H1 (cell line): Measurements from ENCODE around the gene ELL2. TPM values are rescaled to one million over a fixed set of nuclear protein-coding genes. Genes with fewer than 3 reads are reported as not detected.

Experiments
- CBX8 ChIP-seq: fragments of 300-800, 300-1000 bp; sonication (generic); IDR thresholded peaks from 2 replicates; pipeline ENCODE4 v1.7.1; 2016; ENCODE audit warnings: low read depth, low read length, borderline replicate concordance
- RNF2 ChIP-seq: fragments of 200-900, 300-1000 bp; sonication (generic); IDR thresholded peaks from 2 replicates; pipeline ENCODE4 v1.7.1; 2016; ENCODE audit warnings: borderline replicate concordance, low read depth, mild to moderate bottlenecking, antibody characterized with exemption, low read length; ENCODE audit not compliant: poor library complexity, severe bottlenecking; ENCODE audit errors: missing control alignments
- polyA plus RNA-seq, 7 experiments: library from polyadenylated mRNA; depleted of rRNA in 3 of 7; stranded (reverse) in 5 of 7; unstranded in 2 of 7; fragments of >200 nt in 5 of 7; fragments of 200-250 nt in 2 of 7; gene quantifications; 1 replicate in 5 of 7; 2 replicates in 1 of 7; 4 replicates in 1 of 7; pipeline versions ENCODE4 v1.2.1 to v1.2.3, GENCODE V29; 2011 to 2013; ENCODE audit warnings: missing spikeins in 2 of 7, mixed read lengths in 2 of 7
- total RNA-seq: library from RNA; stranded (reverse); fragmentation: NEBNext Ultra II Directional; extraction: Animal tissue kit (Norgen Biotek cat#: 25700); gene quantifications from 2 replicates; pipeline ENCODE4 v1.2.1, GENCODE V29; 2021

ELL2 gene
- total and polyA plus RNA-seq, 2 of the 8 experiments (the other 6 are each of a cell fraction or from before 2014, with no cell fraction given), result 6.3 to 29.4 TPM

DNA sequence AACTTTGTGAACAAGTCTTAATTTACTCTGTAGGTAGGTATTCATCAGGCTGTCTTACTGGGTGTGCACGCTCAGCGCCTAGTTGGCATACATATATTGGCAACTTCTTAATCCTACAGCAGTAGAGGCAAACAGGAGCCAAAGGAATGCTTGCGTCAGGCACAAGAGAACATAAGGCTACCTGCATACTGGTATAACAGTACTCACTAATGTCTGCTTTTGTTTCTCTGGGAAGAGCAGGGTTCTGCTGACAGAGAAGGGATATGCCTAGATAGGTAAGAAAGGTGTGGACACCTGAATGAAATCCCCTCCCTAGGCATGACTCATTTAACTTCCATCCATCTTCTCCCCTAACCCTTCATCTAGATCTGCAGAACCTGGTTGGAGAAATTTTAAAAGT lies 40.1 kb downstream of the ELL2 start (continued):
- TF ChIP-seq CBX8 (no peak), RNF2 (no peak)
- TF ChIP-seq, all 59 proteins: peak for 0
